Measurements from ENCODE around the gene GIGYF2. TPM values are rescaled to one million over a fixed set of nuclear protein-coding genes. Genes with fewer than 3 reads are reported as not detected.

The GIGYF2 gene
- polyA plus RNA-seq, 2 of the 4 experiments (the other 2 are of a cell fraction), result 31.2 to 46.3 TPM

GRCh38 chr2:232871418-232871834 is 174.3 kb downstream of the GIGYF2 start:
- H3K4me2 ChIP-seq, result no peak overlapping the region
- H3K9me3 ChIP-seq, result no peaks in the 10 kb centered on the region
- ATAC-seq, result no peak
- WGBS (ENCODE audit: missing lambda C conversion rate), result 80% methylated on average over 1 of the region's 15 CpGs
- POLR2A ChIA-PET, result no interaction called here
- peaks cover 24% of the 10 kb centered on the region for H3K4me1 ChIP-seq
- no peak for TF ChIP-seq MYC (IDR thresholded peaks at IDR 0.05; ENCODE audit: borderline replicate concordance, low read length)
- TF ChIP-seq, protein P1, sequence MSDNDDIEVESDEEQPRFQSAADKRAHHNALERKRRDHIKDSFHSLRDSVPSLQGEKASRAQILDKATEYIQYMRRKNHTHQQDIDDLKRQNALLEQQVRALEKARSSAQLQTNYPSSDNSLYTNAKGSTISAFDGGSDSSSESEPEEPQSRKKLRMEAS (IDR thresholded peaks at IDR 0.05), result no peak
- no peak for TF ChIP-seq ZNF302 (CRISPR knock-in tag; IDR thresholded peaks at IDR 0.05)
- TF ChIP-seq ATOH8 (CRISPR knock-in tag; IDR thresholded peaks at IDR 0.05; ENCODE audit: low read depth), result no peak
- no peak for TF ChIP-seq TP53 (CRISPR knock-in tag; IDR thresholded peaks at IDR 0.05)
- no peak for TF ChIP-seq RCOR1 (IDR thresholded peaks at IDR 0.05; ENCODE audit: low read depth, low read length)
- peak overlapping the region; percentile 26 to 97; a peak in 4 of 6 replicates for H3K27ac ChIP-seq
- no peak overlapping the region for H3K4me3 ChIP-seq
- CTCF ChIA-PET, result interaction anchor here (0.9 to 1.0 kb wide), 3 partner anchors 10 to 183 kb away, joined by 3 to 4 read pairs (median 3); no protein-coding TSS in a partner anchor
- no peak for DNase-seq (ENCODE audit: low read depth in 1 of 2, low spot score in 1 of 2)
- no peak for FAIRE-seq

- ATAC-seq (no peak), FAIRE-seq (no peak), DNase-seq (ENCODE audit: low read depth in 1 of 2, low spot score in 1 of 2) (no peak)
- H3K4me2 ChIP-seq, result no peak overlapping the region
- H3K27ac ChIP-seq, result peak overlapping the region; percentile 26 to 97; a peak in 4 of 6 replicates
- H3K4me1 ChIP-seq, result peaks cover 24% of the 10 kb centered on the region
- CTCF ChIA-PET, result interaction anchor here (0.9 to 3.3 kb wide), 4 partner anchors 11 to 182 kb away, joined by 3 to 10 read pairs (median 6); no protein-coding TSS in a partner anchor
- 94% methylated on average over 17 of the region's 22 CpGs for WGBS (ENCODE audit: missing lambda C conversion rate)
- H3K9me3 ChIP-seq, result no peaks in the 10 kb centered on the region
- no peak for TF ChIP-seq HEYL (CRISPR knock-in tag; IDR thresholded peaks at IDR 0.05)
- TF ChIP-seq HOXB5 (CRISPR knock-in tag; IDR thresholded peaks at IDR 0.05), result no peak
- no peak for TF ChIP-seq HMGXB4 (CRISPR knock-in tag; IDR thresholded peaks at IDR 0.05; ENCODE audit: borderline replicate concordance)
- no peak for TF ChIP-seq EHF (CRISPR knock-in tag; IDR thresholded peaks at IDR 0.05)
- no peak for TF ChIP-seq REST (IDR thresholded peaks at IDR 0.05)
- H3K4me3 ChIP-seq, result no peak overlapping the region
- POLR2A ChIA-PET, result no interaction called here
Measured at GRCh38 chr2:232871835-232872736, 175.0 kb downstream of the GIGYF2 start.

DNA sequence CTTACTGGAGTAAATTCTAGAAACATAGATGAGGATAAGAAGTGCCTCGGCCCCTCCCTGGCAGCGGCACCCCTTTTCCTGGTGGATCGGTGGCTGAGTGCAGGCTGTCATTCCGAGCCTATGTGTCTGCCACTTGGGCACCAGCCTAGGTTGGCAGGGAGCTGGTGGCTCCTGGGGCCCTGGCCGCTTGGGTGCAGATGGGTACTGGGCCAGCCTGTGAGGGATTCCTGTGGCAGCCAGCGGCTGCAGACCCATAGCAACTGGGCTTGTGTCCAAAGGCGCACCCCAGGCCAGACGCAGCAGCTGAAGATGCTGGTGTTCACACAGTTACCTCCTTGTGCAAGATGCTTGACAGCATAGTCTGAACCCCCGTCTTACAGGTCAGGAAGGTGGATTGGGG is 175.7 kb downstream of the GIGYF2 start:
- TF ChIP-seq TP53 (CRISPR knock-in tag; IDR thresholded peaks at IDR 0.05) (no peak), ZFP36 (IDR thresholded peaks at IDR 0.05; ENCODE audit: borderline replicate concordance, partially characterized antibody) (no peak), RARB (CRISPR knock-in tag; IDR thresholded peaks at IDR 0.05) (no peak), FOSB (CRISPR knock-in tag; IDR thresholded peaks at IDR 0.05) (no peak), RFX5 (IDR thresholded peaks at IDR 0.05) (no peak), HMGXB4 (CRISPR knock-in tag; IDR thresholded peaks at IDR 0.05; ENCODE audit: borderline replicate concordance) (no peak), CHD2 (IDR thresholded peaks at IDR 0.05; ENCODE audit: low read length, partially characterized antibody) (no peak), TFCP2L1 (CRISPR knock-in tag; IDR thresholded peaks at IDR 0.05) (no peak), HDAC2 (IDR thresholded peaks at IDR 0.05) (no peak)
- H3K4me2 ChIP-seq, result no peak overlapping the region
- WGBS (ENCODE audit: missing lambda C conversion rate), result 90% methylated on average over 5 of the region's 9 CpGs
- ChIA-PET POLR2A (interaction anchor here (1.1 kb wide), 1 partner anchor 16 kb away, joined by 3 read pairs; no protein-coding TSS in a partner anchor), CTCF (interaction anchor here (1.0 to 3.3 kb wide), 3 partner anchors 16 to 181 kb away, joined by 4 to 10 read pairs (median 7); no protein-coding TSS in a partner anchor)
- FAIRE-seq (no peak), DNase-seq (ENCODE audit: low read depth in 1 of 2, low spot score in 1 of 2) (no peak), ATAC-seq (no peak)
- H3K4me1 ChIP-seq, result peaks cover 27% of the 10 kb centered on the region
- no peaks in the 10 kb centered on the region for H3K9me3 ChIP-seq
- peak overlapping the region in 1 of 2 experiments; percentile 97; a peak in 3 of 6 replicates for H3K27ac ChIP-seq
- H3K4me3 ChIP-seq, result no peak overlapping the region

Data from A549 (cell line).